Measurements from ENCODE around the gene MACROD1.

MACROD1 gene

DNA sequence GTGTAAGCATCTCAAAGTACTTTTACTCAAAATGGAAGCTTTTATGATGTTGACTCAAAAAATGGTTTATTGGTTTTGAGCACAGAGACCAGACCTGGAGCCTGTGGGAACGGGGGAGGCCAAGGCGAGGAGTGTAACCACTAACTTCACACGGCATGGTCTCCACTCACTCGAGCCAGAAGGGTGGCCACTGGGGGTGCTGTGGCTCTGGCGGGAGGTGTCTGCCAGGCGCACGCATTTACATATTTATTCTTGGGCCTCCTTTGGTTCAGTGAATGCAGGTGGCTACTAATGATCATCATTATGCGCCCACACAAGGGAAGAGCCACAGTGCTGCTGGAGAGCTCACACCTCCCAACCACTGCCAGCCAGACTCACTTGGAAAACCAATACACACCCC, 65.6 kb downstream of the MACROD1 start:
- FAIRE-seq (no peak), DNase-seq (ENCODE audit: insufficient read length, low spot score) (no peak)
- TF ChIP-seq, protein P1, sequence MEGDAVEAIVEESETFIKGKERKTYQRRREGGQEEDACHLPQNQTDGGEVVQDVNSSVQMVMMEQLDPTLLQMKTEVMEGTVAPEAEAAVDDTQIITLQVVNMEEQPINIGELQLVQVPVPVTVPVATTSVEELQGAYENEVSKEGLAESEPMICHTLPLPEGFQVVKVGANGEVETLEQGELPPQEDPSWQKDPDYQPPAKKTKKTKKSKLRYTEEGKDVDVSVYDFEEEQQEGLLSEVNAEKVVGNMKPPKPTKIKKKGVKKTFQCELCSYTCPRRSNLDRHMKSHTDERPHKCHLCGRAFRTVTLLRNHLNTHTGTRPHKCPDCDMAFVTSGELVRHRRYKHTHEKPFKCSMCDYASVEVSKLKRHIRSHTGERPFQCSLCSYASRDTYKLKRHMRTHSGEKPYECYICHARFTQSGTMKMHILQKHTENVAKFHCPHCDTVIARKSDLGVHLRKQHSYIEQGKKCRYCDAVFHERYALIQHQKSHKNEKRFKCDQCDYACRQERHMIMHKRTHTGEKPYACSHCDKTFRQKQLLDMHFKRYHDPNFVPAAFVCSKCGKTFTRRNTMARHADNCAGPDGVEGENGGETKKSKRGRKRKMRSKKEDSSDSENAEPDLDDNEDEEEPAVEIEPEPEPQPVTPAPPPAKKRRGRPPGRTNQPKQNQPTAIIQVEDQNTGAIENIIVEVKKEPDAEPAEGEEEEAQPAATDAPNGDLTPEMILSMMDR (IDR thresholded peaks at IDR 0.05; ENCODE audit: insufficient read depth, missing control alignments) = no peak

DNA sequence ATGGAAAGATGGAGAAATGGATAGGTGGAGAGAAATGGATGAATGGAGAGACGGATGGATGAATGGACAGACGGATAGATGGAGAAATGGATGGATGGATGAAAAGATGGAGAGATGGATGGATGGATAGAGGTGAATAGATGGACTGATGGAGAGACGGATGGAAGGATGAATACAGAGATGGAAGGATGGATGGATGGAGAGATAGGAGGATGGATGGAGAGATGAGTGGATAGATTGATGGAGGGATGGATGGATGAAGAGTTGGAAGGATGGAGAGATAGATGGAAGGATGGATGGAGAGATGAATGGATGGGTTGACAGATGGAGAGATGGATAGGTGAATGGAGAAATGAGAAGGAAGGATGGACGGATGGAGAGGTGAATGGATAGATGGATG, 66.5 kb downstream of the MACROD1 start:
- FAIRE-seq = no peak
- TF ChIP-seq, protein P1 (IDR thresholded peaks at IDR 0.05; ENCODE audit: insufficient read depth, missing control alignments) = no peak
- no peak for DNase-seq (ENCODE audit: insufficient read length, low spot score)

DNA sequence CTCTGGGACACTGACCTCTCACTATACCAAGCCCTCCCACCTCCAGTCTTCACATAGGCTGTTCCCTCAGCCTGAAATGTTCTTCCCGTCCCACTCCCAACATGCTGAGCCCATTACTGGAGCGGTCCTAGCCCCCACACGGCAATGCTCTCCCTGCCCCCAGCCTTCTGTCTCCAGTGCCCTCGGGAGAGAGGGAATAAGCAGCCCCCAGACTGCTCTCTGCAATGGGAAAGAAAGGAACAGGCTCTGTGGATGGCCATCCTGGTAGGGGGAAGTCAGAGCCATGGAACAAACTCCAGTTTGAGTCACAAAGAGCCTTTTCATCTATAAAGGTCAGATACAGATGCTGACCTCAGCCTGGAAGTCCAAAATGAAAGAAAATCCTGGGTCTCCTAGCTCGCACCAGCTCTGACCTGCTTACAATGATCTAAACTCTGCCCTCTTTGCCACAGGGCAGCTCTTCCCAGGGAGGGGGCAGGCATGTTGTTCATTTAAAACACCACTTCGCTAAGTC, 67.5 kb downstream of the MACROD1 start:
- no peak for FAIRE-seq
- no peak for DNase-seq (ENCODE audit: insufficient read length, low spot score)
- TF ChIP-seq, protein P1 (IDR thresholded peaks at IDR 0.05; ENCODE audit: insufficient read depth, missing control alignments) = no peak

DNA sequence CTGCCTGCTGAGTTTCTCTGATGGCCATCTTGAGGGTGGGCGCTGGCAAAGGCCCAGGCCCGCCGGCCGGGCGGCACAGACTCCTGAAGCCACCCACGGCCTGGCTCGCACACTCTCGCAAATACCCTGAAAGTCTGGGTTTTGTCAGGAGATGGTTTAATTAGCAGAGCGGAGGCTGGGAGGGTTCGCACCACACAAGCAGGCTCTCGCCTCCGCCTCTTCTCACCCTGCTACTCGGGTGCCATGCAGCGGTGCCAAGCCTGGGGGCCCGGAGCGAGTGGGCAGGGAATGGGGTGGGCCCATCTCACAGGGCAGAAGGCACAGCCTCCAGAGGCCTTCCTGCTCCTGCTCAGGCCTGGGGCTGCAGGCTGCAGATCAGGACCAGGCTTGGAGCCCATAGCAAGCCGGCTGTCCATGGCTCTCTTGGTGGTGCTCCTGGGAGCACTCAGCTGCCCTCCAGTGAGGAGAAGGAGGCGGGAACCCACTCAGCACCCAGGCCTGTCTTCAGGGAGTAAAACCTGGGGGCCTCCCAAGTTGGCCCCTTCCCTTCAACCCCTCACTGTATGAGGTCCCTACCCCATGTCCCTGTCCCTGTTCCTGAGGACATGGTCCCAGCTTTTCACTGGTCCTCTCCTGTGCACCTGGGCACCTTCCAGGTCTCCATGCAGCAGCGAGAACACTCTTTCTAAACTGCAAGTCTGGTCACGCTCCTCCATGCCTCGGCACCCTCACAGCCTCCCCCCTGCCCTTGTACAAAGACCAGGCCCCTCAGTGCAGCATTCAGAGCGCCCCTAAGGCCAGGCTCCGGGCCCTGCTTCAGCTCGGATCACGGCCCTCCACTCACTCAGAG, 68.2 kb downstream of the MACROD1 start:
- FAIRE-seq (no peak), DNase-seq (ENCODE audit: insufficient read length, low spot score) (no peak)
- TF ChIP-seq, protein P1 (IDR thresholded peaks at IDR 0.05; ENCODE audit: insufficient read depth, missing control alignments) = no peak

DNA sequence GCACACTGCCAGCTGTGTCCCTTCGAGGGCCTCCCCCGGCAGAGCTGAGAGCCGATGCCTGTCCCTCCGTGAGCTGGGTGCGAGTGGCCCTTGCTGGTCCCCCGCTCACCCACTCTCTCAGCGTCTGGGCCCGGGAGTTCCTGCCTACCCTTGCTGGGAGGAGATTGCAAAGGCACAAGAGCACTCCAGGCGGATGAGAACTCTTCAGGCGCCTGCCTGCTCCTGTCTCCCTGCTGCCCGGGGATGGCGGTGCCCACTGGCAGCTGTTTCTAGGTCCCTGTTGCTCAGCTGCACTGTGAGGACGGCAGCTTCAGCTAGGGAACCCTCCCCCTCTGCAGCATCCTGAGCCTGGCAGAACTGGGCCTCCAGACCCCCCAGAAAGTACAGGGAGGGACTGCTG, 69.1 kb downstream of the MACROD1 start:
- DNase-seq (ENCODE audit: insufficient read length, low spot score) (no peak), FAIRE-seq (no peak)
- TF ChIP-seq, protein P1 (IDR thresholded peaks at IDR 0.05; ENCODE audit: insufficient read depth, missing control alignments) = no peak

DNA sequence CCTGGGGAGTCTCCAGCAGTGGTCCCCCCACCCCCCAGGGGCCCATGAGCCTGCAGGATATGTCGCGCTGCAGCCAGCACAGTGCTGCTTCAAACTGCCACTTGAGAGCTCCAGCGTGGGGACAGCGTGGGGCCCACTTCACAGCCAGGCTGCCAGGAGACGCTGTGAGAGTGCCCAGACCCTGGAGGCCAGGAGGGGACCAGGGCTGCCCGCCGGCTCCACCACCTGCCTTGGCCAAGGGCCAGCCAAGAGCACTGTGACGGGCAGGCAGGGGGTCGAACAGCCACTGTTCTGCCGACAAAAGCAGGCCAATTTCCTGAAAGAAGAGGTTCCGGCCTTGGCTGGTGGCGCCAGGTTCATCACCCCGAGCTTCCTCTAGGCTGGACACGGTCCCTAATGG, 70.0 kb downstream of the MACROD1 start:
- no peak for DNase-seq (ENCODE audit: insufficient read length, low spot score)
- TF ChIP-seq, protein P1 (IDR thresholded peaks at IDR 0.05; ENCODE audit: insufficient read depth, missing control alignments) = no peak
- no peak for FAIRE-seq

DNA sequence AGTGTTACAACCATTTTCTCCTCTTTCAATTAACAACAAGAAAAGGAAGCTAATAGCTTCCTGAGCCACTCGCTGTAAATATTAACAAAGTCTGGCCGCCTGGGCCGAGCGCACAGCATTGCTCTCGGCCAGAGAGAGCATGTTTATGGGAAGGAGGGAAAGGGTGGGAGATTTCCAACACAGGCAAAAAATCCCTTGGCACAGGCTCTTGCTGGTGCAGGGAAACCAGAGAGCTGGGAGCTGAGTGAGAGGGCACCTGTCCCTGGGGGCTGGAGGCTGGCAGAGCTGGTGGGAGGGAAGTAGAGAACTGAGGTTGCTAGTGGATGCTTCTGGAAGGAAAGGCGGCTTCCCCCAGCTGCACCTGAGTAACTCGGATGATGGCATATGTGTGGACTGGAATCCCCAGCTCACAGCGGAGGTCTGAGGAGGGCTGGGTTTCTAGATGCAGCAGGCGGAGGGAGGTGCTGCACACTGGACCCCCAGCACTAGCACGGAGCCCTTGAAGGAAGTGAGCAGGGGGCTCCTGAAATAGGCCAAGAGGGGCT, 70.6 kb downstream of the MACROD1 start:
- TF ChIP-seq, protein P1 (IDR thresholded peaks at IDR 0.05; ENCODE audit: insufficient read depth, missing control alignments) = no peak
- no peak for FAIRE-seq
- no peak for DNase-seq (ENCODE audit: insufficient read length, low spot score)
